Measurements from ENCODE around the gene PARD3. TPM values are rescaled to one million over a fixed set of nuclear protein-coding genes. Genes with fewer than 3 reads are reported as not detected.

Gene PARD3
- total RNA-seq, 4 donors from 2014 or later, result 39.2 to 124 (median 48.0) TPM

- no peak for DNase-seq
- H3K4me1 ChIP-seq, result no peaks in the 10 kb centered on the region
- H3K36me3 ChIP-seq, result peaks cover 0 to 6% (median 0%) of the 10 kb centered on the region in 3 donors
- H3K27ac ChIP-seq, result no peak overlapping the region
- no peaks in the 10 kb centered on the region for H3K9me3 ChIP-seq
- no peaks in the 10 kb centered on the region for H3K27me3 ChIP-seq
- no peak overlapping the region for H3K4me3 ChIP-seq
- TF ChIP-seq CTCF (IDR thresholded peaks at IDR 0.05) (no peak), POLR2A (IDR thresholded peaks at IDR 0.05) (no peak)
Measured at GRCh38 chr10:34467364-34467763, 347.7 kb downstream of the PARD3 start.

- Histone ChIP-seq H3K4me3 (no peak overlapping the region), H3K27ac (no peak overlapping the region), H3K27me3 (no peaks in the 10 kb centered on the region), H3K36me3 (peaks cover 0 to 6% (median 0%) of the 10 kb centered on the region in 3 donors), H3K4me1 (no peaks in the 10 kb centered on the region), H3K9me3 (no peaks in the 10 kb centered on the region)
- no peak for DNase-seq
- TF ChIP-seq CTCF (IDR thresholded peaks at IDR 0.05) (no peak), POLR2A (IDR thresholded peaks at IDR 0.05) (no peak)
Measured at GRCh38 chr10:34465678-34466077, 349.4 kb downstream of the PARD3 start.

GRCh38 chr10:34464591-34464990, 350.5 kb downstream of the PARD3 start:
- TF ChIP-seq POLR2A (IDR thresholded peaks at IDR 0.05), result no peak
- no peak for TF ChIP-seq CTCF (IDR thresholded peaks at IDR 0.05)
- Histone ChIP-seq H3K9me3 (no peaks in the 10 kb centered on the region), H3K27ac (no peak overlapping the region), H3K4me1 (no peaks in the 10 kb centered on the region), H3K27me3 (no peaks in the 10 kb centered on the region), H3K36me3 (peaks cover 0 to 6% (median 0%) of the 10 kb centered on the region in 3 donors), H3K4me3 (no peak overlapping the region)
- DNase-seq, result no peak

GRCh38 chr10:34464000-34464399, 351.1 kb downstream of the PARD3 start:
- H3K36me3 ChIP-seq, result peaks cover 0 to 2% (median 0%) of the 10 kb centered on the region in 3 donors
- no peaks in the 10 kb centered on the region for H3K9me3 ChIP-seq
- H3K27me3 ChIP-seq, result no peaks in the 10 kb centered on the region
- H3K27ac ChIP-seq, result no peak overlapping the region
- no peak overlapping the region for H3K4me3 ChIP-seq
- TF ChIP-seq CTCF (IDR thresholded peaks at IDR 0.05), result no peak
- TF ChIP-seq POLR2A (IDR thresholded peaks at IDR 0.05), result no peak
- no peaks in the 10 kb centered on the region for H3K4me1 ChIP-seq
- DNase-seq, result no peak

- H3K27ac ChIP-seq, result no peak overlapping the region
- TF ChIP-seq CTCF (IDR thresholded peaks at IDR 0.05), result no peak
- TF ChIP-seq POLR2A (IDR thresholded peaks at IDR 0.05), result no peak
- no peaks in the 10 kb centered on the region for H3K4me1 ChIP-seq
- H3K36me3 ChIP-seq, result no peaks in the 10 kb centered on the region
- no peaks in the 10 kb centered on the region for H3K27me3 ChIP-seq
- H3K4me3 ChIP-seq, result no peak overlapping the region
- no peak for DNase-seq
- H3K9me3 ChIP-seq, result no peaks in the 10 kb centered on the region
Measured at GRCh38 chr10:34462993-34463392, 352.1 kb downstream of the PARD3 start.

- no peaks in the 10 kb centered on the region for H3K4me1 ChIP-seq
- no peak for DNase-seq
- no peaks in the 10 kb centered on the region for H3K27me3 ChIP-seq
- no peaks in the 10 kb centered on the region for H3K9me3 ChIP-seq
- no peak overlapping the region for H3K27ac ChIP-seq
- no peak overlapping the region for H3K4me3 ChIP-seq
- TF ChIP-seq POLR2A (IDR thresholded peaks at IDR 0.05) (no peak), CTCF (IDR thresholded peaks at IDR 0.05) (no peak)
- H3K36me3 ChIP-seq, result no peaks in the 10 kb centered on the region
Measured at GRCh38 chr10:34462056-34462455, 353.0 kb downstream of the PARD3 start.

Measured in Peyer's patch (tissue), 4 donors.